Right ventricle myocardium superior (tissue), 1 donor: Measurements from ENCODE around the gene OR51V1. TPM values are rescaled to one million over a fixed set of nuclear protein-coding genes. Genes with fewer than 3 reads are reported as not detected.
A peak's percentile ranks its signal among the peaks of the same experiment; 100 is the strongest.

Experiments
- ATAC-seq: fragments of 200-7000 bp; cut with Tn5 transposase; one replicate; pipeline ENCODE4 v1.9.1; 2020; ENCODE audit warnings: mild to moderate bottlenecking; ENCODE audit not compliant: poor library complexity
- DNase-seq: peaks from one replicate; pipeline ENCODE4 v3.0.0-alpha.2; 2020
- intact Hi-C: fragments of 100-400 bp; cut with DNase I; formaldehyde crosslinking; loops from one replicate; pipeline ENCODE4 v1.11.2; 2022
- total RNA-seq: library from RNA; stranded (reverse); fragmentation: NEBNext Ultra II Directional; extraction: Animal tissue kit (Norgen Biotek cat#: 25700); gene quantifications from one replicate; pipeline ENCODE4 v1.2.1, GENCODE V29; 2021
- donor health status: DM: no; HTN: yes; CAD: no; lungs with severe emphysema.

OR51V1 gene
- total RNA-seq, 1 donor from 2014 or later: not detected

DNA sequence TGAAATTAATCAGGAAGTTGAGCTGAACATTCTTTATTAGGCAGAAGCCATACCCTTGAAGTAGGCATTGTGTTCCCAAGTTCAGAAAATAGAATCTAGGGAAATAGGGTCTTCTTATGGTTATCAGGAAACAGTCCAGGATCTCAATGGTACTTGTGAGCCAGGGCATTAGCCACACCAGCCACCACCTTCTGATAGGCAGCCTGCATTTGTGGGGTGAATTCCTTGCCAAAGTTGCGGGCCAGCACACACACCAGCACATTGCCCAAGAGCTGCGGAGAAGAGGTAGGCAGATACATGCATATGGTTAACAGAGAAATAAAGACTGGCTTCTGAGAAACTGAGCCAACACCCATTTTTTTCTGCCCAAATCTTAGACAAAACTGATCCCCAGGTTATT, 32.3 kb upstream of the OR51V1 start:
- intact Hi-C loops: no loop called here
- no peak for ATAC-seq
- no peak for DNase-seq

DNA sequence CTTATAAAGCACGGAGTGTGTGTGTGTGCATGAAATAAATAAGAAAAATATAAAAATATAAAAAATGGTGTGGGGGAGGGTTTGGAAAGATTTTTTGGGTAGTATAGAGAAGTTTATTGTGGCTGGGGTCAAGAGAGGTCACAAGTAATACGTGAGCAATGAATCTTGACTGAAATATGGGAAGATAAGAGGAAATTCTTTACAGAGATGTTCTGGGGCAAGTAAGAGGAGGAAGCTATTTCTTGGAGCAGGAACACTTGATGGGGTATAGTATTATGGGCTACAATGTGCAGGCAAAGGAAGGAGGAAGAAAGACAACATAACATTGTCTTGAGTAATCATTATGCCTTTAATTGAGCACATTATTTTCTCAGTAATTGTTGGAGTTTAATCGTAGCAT, 31.7 kb upstream of the OR51V1 start:
- intact Hi-C loops: no loop called here
- ATAC-seq: no peak
- DNase-seq: no peak

DNA sequence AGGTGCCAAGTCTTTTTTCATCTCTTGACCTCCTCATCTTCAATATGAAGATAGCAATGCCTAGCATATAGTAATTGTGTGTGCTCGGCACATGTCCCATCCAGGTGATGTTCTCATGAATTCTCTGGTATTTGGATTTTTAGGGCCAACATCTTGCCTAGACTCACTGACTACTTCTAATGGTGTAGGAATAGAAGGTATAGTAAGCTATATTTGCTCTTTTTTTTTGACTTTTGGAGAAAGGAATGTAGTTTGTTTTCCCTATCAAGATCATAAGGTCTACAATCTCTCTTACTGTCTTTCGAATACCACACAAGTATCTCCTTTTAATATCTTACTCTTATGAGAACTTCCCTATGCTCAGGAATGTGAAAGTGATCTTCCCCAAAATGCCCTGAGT, 30.6 kb upstream of the OR51V1 start:
- ATAC-seq: no peak
- intact Hi-C loops: no loop called here
- DNase-seq: no peak

DNA sequence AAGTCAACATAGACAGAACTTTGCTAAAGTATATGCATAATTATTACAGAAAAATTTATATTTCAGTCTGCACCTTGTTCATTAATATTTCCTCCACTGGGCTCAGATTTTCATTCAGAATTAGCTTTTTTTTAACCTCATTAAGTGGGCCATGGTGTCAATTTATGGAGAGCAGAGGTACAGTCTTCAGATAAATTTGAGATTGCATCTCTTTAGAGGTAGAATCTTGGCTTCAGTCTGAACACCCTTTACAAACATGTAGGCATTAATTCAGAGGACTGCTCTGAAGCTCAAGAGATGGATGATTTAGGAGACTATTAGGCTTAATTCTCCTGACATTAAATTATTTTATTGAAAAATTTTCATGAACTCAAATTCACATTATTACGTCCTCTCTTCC, 29.8 kb upstream of the OR51V1 start:
- intact Hi-C loops: no loop called here
- no peak for ATAC-seq
- DNase-seq: no peak

DNA sequence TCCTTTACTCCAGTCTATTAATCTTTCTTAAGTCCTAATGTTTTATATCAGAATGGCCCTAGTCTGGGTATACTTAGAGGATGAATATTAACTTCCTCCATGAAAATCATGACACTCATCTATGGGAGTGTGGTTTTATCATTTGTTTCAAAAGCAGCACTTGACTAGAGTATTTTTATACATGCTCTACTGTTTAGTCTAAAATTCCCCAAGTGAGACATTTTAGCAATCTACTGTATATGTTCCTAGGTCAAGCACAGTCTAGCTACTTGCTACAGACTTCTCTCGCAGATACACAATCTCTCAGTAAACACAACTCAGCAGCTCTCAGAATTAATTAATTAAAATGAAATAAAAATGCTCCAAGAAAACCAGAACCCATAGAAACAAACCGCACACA, 29.3 kb upstream of the OR51V1 start:
- no peak for ATAC-seq
- DNase-seq: no peak
- intact Hi-C loops: no loop called here

DNA sequence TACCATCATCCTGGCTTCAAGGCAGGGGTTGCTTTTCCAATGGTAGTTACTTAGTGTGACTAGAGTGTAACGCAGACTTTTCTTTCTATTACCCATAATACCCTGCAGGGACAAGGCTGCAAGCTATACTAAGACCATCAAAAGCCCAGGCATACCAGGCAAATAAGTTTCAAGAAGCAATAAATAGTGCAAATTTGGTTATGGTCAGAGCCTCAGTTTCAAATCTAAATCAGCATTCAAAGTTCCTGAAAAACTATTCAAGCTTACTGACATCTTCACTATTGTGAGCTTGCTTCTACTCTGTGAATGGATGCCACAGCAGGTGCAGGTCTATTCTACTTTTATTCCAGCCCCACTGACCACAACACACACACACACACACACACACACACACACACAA, 28.9 kb upstream of the OR51V1 start:
- ATAC-seq (no peak), DNase-seq (no peak)
- intact Hi-C loops: no loop called here

DNA sequence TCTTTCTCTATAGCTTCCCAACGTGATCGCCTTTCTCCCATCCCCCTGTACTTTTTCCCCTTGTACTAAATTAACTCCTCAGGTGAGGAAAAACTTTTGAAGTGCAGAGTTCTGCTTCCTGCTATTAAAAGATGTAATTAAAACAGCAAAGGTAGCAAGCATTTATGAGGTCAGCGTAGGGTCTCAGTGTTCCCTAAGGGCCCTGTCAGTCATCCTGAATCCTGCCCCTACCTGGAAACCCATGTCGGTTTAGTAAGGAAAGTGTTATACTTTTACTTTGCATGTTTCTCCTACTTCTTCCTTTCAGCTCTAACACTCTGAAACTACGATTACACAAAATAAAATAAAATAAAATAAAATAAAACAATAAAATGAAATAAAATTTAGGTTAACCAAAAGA, 27.6 kb upstream of the OR51V1 start:
- no peak for ATAC-seq
- intact Hi-C loops: no loop called here
- DNase-seq: no peak

DNA sequence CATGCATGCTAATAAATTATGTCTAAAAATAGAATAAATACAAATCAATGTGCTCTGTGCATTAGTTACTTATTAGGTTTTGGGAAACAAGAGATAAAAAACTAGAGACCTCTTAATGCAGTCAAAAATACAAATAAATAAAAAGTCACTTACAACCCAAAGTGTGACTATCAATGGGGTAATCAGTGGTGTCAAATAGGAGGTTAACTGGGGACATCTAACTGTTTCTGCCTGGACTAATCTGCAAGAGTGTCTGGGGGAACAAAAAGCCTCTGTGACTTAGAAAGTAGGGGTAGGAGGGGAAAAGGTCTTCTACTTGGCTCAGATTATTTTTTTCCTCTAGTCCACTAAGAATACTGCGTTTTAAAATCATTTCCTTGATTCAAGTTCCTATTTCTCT, 27.2 kb upstream of the OR51V1 start:
- intact Hi-C loops: no loop called here
- DNase-seq (no peak), ATAC-seq (no peak)

DNA sequence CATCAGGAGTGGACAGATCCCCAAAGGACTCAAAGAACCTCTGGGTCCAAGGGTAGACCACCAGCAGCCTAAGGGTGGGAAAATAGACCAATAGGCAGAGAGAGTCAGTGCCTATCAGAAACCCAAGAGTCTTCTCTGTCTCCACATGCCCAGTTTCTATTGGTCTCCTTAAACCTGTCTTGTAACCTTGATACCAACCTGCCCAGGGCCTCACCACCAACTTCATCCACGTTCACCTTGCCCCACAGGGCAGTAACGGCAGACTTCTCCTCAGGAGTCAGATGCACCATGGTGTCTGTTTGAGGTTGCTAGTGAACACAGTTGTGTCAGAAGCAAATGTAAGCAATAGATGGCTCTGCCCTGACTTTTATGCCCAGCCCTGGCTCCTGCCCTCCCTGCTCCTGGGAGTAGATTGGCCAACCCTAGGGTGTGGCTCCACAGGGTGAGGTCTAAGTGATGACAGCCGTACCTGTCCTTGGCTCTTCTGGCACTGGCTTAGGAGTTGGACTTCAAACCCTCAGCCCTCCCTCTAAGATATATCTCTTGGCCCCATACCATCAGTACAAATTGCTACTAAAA, 26.3 kb upstream of the OR51V1 start, which contains the start of gene HBB:
Gene HBB (minus strand): TSS at position 340 of the 579 bp plus-strand sequence. CDS start 50 bp downstream, at position 290.
- intact Hi-C loops: no loop called here
- ATAC-seq: no peak
- no peak for DNase-seq

DNA sequence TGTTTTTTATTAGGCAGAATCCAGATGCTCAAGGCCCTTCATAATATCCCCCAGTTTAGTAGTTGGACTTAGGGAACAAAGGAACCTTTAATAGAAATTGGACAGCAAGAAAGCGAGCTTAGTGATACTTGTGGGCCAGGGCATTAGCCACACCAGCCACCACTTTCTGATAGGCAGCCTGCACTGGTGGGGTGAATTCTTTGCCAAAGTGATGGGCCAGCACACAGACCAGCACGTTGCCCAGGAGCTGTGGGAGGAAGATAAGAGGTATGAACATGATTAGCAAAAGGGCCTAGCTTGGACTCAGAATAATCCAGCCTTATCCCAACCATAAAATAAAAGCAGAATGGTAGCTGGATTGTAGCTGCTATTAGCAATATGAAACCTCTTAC, 25.0 kb upstream of the OR51V1 start:
- DNase-seq (no peak), ATAC-seq (no peak)
- intact Hi-C loops: no loop called here

DNA sequence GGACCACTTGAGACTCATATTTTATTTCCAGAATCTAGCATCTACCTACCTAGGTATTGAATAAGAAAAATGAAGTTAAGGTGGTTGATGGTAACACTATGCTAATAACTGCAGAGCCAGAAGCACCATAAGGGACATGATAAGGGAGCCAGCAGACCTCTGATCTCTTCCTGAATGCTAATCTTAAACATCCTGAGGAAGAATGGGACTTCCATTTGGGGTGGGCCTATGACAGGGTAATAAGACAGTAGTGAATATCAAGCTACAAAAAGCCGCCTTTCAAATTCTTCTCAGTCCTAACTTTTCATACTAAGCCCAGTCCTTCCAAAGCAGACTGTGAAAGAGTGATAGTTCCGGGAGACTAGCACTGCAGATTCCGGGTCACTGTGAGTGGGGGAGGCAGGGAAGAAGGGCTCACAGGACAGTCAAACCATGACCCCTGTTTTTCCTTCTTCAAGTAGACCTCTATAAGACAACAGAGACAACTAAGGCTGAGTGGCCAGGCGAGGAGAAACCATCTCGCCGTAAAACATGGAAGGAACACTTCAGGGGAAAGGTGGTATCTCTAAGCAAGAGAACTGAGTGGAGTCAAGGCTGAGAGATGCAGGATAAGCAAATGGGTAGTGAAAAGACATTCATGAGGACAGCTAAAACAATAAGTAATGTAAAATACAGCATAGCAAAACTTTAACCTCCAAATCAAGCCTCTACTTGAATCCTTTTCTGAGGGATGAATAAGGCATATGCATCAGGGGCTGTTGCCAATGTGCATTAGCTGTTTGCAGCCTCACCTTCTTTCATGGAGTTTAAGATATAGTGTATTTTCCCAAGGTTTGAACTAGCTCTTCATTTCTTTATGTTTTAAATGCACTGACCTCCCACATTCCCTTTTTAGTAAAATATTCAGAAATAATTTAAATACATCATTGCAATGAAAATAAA, 24.3 kb upstream of the OR51V1 start:
- intact Hi-C loops: no loop called here
- ATAC-seq (no peak), DNase-seq (no peak)

DNA sequence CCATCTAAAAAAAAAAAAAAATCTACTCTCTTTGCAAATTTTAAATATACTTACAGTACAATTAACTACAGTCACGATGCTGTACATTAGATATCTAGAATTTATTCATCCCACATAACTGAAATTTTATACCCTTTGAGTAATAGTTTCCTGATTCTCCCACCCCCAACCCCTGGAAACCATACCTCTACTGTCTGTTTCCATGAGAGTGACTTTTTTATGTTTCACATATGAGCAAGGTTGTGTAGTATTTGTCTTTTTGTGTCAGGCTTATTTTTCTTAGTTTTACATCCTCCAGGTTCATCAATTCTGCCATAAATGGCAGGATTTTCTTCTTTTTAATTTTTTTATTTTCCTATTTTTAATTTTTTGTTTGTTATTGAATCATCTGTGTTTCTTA, 23.2 kb upstream of the OR51V1 start:
- no peak for ATAC-seq
- intact Hi-C loops: no loop called here
- DNase-seq: no peak

DNA sequence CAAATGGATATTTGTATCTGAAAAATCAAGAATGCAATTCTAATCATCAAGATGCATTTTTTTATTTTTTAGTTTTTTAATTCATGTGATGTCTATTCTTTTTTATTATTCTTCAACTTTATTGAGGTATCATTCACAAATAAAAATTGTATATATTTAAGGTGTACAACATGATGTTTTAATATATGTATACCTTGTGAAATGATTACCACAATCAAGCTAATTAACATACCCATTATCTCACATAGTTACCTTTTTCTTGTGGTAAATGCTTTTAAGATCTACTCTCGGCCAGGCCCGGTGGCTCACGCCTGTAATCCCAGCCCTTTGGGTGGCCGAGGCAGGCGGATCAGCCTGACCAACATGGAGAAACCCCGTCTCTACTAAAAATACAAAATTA, 22.7 kb upstream of the OR51V1 start:
- intact Hi-C loops: no loop called here
- ATAC-seq (no peak), DNase-seq (no peak)

DNA sequence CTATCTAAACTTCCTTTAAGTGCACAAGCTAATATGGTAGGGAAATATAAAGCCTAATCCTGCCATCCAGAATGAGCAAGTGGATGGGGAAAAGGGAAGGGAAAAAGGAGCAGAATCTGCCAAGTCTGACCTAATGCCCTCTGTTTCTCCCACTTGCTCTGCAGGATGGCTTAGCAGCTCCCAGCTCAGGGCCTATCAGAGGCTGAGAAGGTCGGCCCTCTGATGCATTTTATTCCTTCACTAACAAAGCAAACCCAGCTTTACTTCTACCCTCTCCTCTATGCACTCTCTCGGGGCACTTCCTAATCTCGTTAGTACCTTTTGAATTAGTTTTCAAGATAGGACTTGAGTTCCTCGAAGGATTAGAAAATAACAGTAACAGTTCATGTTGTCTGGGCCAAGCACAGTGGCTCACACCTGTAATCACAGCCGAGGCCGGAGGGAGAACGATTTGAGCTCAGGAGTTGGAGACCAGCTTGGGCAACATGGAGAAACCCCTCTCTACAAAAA, 9.9 kb upstream of the OR51V1 start:
- intact Hi-C loops: no loop called here
- no peak for DNase-seq
- ATAC-seq: no peak

DNA sequence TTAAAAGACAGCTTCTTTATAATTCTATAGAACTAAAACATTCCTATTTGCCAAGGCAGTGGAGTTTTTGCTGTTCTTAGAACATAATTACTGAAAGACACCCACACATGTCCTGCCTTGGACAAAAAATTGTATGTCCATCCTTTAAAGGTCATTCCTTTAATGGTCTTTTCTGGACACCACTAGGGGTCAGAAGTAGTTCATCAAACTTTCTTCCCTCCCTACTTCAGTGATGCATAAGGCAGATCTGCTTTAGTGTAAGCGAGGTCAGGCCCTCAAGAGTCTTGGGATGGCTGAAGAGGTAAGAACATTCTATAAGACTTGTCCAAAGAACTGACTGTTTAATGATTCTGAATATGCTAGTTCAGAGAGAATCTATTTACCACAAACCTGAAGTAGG, 4.3 kb upstream of the OR51V1 start:
- DNase-seq: no peak
- intact Hi-C loops: loop anchor here (2.0 kb wide), 1 partner anchor 176 kb away; no protein-coding TSS in a partner anchor
- peak; percentile 61 for ATAC-seq

DNA sequence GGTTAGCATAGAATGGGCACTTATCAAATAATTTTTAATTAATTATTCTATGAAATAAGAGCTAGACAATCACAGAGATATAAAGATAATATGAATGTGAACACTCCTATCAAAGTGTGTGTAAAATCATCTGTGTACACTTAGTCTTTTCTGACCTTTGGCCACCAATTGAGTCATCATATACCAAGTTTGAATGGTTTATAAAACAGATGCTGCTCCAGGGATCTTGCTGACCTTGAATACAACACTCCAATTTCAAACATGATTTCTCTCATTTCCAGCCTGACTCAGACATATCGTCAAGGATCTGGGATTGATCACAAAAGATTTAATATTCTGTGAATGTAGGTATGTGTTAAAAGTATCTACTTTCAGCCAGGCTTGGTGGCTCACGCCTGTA, 2.9 kb upstream of the OR51V1 start:
- intact Hi-C loops: no loop called here
- ATAC-seq (no peak), DNase-seq (no peak)

DNA sequence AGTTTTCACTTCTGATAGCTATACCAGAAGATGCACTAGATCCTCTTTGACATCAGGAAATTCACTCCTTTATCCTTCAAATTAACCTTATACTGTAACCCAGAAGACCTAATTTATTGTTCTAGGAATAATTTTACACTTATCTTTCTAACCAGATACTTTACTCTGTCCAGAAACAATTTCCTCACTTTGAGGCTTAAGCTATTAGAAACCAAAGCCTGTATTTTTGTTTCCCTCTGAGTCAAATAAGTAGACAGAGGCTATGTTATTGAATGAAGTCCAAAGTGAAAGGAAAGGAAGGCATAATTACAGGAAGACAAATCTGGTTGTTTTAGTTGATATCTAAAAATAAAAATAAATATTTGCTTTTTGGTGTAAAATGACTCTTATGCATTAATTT, 2.2 kb downstream of the OR51V1 start:
- intact Hi-C loops: no loop called here
- ATAC-seq: no peak
- DNase-seq: no peak

DNA sequence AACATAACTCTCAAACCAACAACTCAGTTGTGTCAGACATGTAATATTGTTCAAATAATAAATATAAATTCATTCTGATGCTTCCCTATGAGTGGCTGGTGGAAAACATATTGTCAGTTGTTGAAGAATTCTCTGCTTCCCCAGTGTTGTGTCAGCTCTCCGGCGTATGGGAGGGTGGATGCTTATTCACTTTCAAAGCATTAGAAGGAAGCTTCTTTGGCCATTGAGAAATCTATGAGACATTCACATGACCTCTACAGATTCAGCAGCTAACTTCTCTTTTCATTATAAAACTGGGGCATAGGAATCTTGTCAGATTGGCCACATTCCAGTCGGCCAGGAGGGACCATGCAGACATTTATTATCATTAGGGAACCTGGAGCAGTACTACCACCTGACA, 2.9 kb downstream of the OR51V1 start:
- intact Hi-C loops: no loop called here
- ATAC-seq (no peak), DNase-seq (no peak)

DNA sequence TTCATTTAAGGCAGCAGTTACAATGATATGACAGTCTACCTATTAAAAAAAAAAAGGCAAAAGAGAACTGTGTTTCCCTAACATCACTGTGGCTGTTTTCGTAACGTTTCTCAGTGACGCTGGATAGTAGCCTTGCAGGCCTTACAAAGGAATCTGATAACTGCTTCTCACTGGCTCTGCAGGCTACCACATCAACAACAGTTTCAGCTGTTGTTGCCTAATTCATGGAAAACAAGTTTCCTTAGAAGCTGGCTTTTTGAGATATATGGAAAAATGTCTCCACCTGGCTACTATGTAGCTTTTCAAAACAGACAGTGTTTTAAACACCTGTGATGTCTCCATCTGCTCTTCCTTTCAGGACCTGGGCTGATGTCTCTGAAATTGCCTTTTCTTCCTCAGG, 3.8 kb downstream of the OR51V1 start:
- ATAC-seq (no peak), DNase-seq (no peak)
- intact Hi-C loops: no loop called here

DNA sequence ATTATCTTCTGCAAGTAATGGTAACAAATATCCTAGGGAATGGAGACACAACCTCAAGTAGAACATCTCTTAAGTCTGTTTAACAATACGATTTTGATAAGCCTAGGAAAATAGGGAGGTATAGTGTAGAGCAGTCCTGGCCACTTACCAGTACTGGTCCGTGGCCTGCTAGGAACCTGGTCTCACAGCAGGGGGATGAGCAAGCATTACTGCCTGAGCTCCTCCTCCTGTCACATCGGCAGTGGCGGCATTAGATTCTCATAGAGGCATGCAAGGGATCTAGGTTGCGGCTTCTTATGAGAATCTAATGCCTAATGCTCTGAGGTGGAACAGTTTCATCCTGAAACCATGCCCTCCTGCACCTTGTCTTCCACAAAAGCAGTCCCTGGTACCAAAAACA, 4.4 kb downstream of the OR51V1 start:
- intact Hi-C loops: no loop called here
- ATAC-seq (no peak), DNase-seq (no peak)
